Activated CD4-positive, alpha-beta T cell treated with anti-CD3 and anti-CD28 coated beads for 48 hours (primary cell): ENCODE data around the gene TBC1D24.

Source experiments
- DNase-seq: peaks from one replicate; pipeline ENCODE4 v3.0.0-alpha.2; 2020

TBC1D24 gene

GRCh38 chr16:2483939-2484897 lies 9.3 kb downstream of the TBC1D24 start:
- no peak for DNase-seq

DNA sequence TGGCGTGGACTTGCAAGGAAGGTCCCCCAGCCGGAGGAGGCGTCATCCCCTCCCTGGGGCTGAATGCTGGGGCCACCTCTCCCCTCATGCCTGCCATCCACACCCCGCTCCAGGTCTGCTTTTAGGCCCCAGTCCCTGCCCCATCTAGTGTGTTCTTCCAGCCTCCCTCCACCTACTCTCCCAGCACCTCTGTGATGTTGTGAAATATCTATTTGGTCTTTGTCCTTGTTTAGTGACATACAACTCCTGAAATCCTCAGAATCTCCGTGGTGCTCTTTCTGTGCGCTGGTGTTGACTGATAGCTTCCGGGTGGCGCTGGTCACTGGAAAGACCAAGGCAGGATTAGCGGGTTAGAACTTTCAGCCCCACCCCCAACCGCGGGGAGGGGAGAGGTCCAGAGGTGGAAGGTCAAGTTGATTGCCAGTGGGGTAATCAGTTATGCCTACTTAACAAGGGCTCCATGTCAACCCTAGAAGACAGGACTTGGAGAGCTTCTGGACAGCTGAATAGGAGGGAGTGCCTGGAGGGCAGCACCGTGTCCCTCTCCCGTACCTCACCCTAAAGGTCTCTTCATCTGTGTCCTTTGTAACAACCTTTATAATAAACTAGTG lies 10.1 kb downstream of the TBC1D24 start:
- no peak for DNase-seq

- no peak for DNase-seq
These were observed 11.0 kb downstream of the TBC1D24 start for GRCh38 chr16:2485811-2486507.

DNA sequence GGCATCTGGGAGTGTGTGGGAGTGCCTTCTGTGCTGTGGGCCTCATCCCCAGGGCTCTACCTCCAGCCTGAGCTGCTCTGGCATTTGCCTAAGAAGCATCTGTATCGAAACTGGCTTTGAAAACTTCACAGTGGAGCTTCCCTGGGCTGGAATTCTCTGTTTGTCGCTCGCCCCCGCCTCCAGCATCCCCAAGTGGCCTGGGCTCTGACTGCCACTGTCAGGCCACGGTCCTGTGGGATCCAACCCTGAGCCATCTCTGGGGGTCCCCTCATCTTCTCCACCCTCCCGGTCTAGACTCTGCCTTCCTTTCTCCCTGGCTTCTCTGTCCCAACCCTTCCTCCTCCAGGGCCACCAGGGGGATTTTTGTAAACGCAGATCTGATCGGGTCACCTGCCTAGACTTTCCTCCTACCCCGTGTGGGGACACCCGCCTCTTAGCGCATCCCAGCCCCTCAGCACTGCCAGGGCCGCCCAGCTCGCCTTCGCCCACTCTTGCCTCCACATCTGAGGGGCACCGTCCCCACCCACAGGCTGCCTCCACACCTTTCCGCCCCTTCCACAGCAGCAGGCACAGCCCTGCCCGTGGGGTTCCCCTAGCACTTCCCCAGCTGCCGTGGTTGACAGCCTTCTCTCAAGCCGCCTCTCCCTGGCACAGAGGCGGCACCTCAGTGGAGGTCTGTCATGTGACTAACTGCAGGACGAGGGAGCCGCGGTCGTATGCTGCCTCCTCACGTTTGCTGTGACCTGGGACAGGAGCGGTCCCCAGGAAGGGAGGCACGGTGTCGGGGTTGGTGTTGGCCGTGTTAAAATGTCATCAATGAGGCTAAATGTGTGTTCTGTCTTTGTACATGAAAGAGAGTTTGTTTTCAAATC lies 12.0 kb downstream of the TBC1D24 start:
- DNase-seq: peak; percentile 79

- DNase-seq: no peak
These were observed 12.6 kb downstream of the TBC1D24 start for GRCh38 chr16:2487517-2487842.

GRCh38 chr16:2487903-2488531 lies 13.1 kb downstream of the TBC1D24 start:
- DNase-seq: no peak

- DNase-seq: no peak
These were observed 14.7 kb downstream of the TBC1D24 start for GRCh38 chr16:2489581-2489980.

GRCh38 chr16:2490190-2491105 lies 15.5 kb downstream of the TBC1D24 start:
- DNase-seq: no peak

DNA sequence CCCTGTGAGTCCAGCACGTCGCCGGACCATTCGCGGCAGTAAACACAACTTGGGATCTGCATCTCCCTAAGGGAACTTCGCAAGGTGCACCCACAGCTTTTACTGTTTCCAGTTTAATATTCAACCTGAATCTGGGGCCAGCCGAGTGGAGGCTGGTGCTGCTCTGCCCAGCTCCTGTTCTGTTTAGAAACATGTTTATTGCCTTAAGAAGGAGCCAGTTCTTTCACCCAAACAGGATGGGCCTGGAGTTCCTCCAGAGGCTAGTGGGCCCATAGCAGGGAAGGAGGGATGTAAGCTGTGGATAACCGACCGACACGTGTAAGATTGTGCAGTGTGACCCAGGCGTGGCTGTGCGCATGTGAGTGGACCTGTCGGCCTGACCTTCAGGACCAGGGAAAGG lies 17.4 kb downstream of the TBC1D24 start:
- DNase-seq: no peak

DNA sequence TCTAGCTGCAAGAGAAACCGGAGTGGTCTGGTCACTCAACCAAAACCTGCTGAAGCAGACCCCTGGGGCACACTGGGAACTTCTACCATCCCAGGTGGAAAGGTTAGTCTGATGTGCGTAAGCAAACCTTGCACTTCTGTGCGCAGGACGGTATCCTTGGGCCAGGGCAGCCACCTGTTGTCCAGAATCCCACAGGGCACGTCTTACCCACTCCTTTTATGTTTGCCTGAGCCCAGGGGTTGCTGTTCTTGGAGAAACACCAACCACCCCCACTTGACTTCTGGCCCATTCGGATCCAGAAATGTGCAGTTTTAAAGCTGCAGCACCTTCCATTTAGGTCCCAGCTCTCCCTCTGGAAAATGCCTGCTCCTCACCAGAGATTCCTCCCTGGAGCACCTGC lies 18.7 kb downstream of the TBC1D24 start:
- DNase-seq: no peak

DNA sequence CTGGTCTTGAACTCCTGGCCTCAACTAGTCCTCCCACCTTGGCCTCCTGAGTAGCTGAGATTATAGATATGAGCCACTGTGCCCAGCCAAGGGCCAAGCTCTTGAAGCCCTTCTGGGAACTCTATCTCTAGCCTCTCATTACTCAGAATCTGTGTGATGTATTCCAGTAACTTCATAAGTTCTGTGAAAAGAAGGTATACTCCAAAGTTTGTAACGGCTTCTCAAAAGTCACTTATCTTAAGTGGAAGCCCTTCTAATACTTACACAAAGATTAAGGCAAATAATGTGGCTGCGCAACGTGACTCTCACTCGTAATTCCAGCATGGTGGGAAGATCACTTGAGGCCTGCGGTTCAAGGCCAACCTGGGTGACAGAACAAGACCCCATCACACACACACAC lies 19.7 kb downstream of the TBC1D24 start:
- DNase-seq: no peak

DNA sequence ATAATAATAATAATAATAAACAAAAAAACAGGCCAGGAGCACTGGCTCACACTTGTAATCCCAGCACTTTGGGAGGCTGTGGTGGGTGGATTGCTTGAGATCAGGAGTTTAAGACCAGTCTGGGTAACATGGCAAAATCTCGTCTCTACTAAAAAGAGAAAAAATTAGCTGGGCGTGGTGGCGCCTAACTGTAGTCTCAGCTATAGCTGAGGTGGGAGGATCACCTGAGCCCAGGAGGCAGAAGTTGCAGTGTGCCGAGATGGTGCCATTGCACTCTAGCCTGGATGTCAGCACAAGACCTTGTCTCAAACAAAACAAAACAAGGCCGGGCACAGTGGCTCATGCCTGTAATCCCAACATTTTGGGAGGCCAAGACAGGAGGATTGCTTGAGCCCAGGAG lies 20.1 kb downstream of the TBC1D24 start:
- DNase-seq: no peak

GRCh38 chr16:2496223-2497115 lies 21.5 kb downstream of the TBC1D24 start:
- DNase-seq: no peak

DNA sequence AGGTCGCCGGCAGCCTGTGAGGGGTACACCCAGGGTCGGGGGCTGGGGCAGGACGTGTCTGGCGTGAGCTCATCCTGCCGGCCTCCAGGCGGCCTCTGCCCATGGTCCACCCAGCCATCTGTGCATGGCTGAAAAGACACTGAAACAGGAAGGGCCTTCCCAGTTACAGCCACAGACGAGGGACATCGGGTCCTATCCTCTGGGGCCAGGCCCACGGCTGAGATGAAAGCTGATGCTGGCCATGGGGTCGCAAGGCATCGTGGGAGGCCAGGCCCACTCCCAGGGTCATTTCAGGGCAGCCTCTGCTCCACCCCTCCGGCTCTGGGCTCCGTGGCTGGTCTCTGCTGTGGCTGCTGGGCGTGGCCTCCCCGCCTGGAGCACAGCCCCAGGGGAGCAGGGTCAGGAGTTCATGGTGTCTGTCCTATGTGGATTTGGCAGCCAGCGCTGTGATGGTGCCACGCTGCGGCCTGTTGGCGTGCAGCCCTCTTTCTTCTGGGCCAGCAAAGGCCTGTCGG lies 22.2 kb downstream of the TBC1D24 start:
- DNase-seq: no peak

DNA sequence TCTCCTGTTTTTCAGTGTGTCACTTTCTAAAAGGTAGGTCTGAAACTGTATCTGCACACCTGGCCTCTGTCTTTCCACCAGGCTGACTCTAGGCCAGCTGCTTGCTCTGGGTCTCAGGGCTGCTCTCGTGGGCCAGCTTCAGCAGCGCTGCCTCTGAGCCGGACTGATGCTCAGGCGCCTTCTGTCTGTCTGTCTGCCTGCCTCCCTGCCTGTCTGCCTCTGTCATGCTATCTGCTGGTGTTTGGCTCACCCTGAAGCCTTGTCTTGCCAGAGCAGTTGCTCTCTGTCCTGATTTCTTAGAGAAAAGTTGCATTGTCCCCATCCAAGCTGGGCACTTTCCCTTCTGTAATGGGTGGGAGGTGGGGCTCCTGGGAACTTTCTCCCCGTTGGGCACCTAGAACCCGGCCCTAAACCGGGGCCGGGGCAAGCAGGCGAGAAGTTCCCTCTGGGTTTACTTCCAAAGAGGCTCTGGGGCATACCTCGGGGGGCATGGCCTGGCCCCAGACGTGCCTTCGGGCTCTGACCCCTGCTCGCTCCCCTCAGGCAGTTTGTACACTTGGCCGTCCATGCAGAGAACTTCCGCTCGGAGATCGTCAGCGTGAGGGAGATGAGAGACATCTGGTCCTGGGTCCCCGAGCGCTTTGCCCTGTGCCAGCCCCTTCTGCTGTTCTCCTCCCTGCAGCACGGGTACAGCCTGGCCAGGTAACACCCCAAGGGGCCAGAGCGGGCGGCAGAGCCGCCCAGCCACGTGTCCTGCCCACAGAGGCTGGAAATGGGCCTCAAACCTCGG lies 23.0 kb downstream of the TBC1D24 start:
- no peak for DNase-seq

GRCh38 chr16:2498531-2499253 lies 23.8 kb downstream of the TBC1D24 start:
- no peak for DNase-seq

GRCh38 chr16:2499454-2499853 lies 24.5 kb downstream of the TBC1D24 start:
- no peak for DNase-seq

GRCh38 chr16:2499890-2500429 lies 25.0 kb downstream of the TBC1D24 start:
- DNase-seq: no peak
